K562 (cell line): ENCODE measurements around the gene PTRH2. TPM values are rescaled to one million over a fixed set of nuclear protein-coding genes. Genes with fewer than 3 reads are reported as not detected.

Experiments used
- ATAC-seq: fragments of 200-7000 bp; cut with Tn5 transposase; 3 replicates; pipeline ENCODE4 v1.9.1; 2020; ENCODE audit warnings: moderate library complexity
- Bru-seq: library from RNA; stranded (reverse); fragments of 400-500 nt; gene quantifications from one replicate; lab custom pipeline; 2021; lab: Mats Ljungman, UMichigan
- BruChase-seq, 2 experiments: library from RNA; stranded (reverse); fragments of 400-500 nt; gene quantifications; one replicate each; lab custom pipeline; 2021; lab: Mats Ljungman, UMichigan
- BruUV-seq: library from RNA; stranded (reverse); fragments of 400-500 nt; replicated peaks from 2 replicates; lab custom pipeline; 2021; lab: Mats Ljungman, UMichigan
- CTCF ChIA-PET: fragments of 300-600 bp; formaldehyde crosslinking; extraction: SDS; loops from one replicate; lab custom pipeline; 2021; ENCODE audit warnings: low intra/inter-chr PET ratio; lab: Yijun Ruan, JAX
- POLR2A ChIA-PET: fragments of 300-600, 350-650 bp; sonication (Branson Sonifier 250); formaldehyde crosslinking; extraction: SDS; loops from one replicate; lab custom pipeline; 2021; ENCODE audit warnings: antibody characterized with exemption, inconsistent platforms; lab: Yijun Ruan, JAX
- DNase-seq, 4 experiments: peaks; one replicate each; pipeline versions ENCODE4 v3.0.0 to v3.0.0-alpha.2; 2011 to 2018; ENCODE audit warnings: low spot score in 3 of 4, mixed read lengths in 3 of 4; ENCODE audit errors: extremely low read depth in 1 of 4
- FAIRE-seq: peaks from 2 replicates; lab custom pipeline; 2011; peaks lifted over from hg19 to GRCh38; lab: Jason Lieb, UNC
- H2AFZ ChIP-seq: 2 replicates; pipeline ENCODE4 v1.6.0; 2011; ENCODE audit warnings: low read depth, low read length, control low read depth, inconsistent platforms
- H3K27ac ChIP-seq: fragments of 200-600 bp; 3 replicates; pipeline ENCODE4 v1.8.0; 2011; ENCODE audit warnings: low read depth, mild to moderate bottlenecking, control low read depth, inconsistent platforms, low read length, moderate library complexity, mixed read lengths; ENCODE audit errors: extremely low read depth
- H3K27me3 ChIP-seq, 2 experiments: fragments of 300-600 bp in 1 of 2; 2 replicates in 1 of 2; 3 replicates in 1 of 2; pipeline versions ENCODE4 v1.6.0 to v1.8.0; 2011; ENCODE audit warnings: inconsistent platforms in 2 of 2, low read length in 2 of 2, mild to moderate bottlenecking in 1 of 2, mixed read lengths in 1 of 2, moderate library complexity in 1 of 2; ENCODE audit not compliant: control insufficient read depth in 2 of 2, insufficient read depth in 2 of 2
- H3K36me3 ChIP-seq: fragments of 300-600 bp; 3 replicates; pipeline ENCODE4 v1.8.0; 2011; ENCODE audit warnings: mild to moderate bottlenecking, low read length, inconsistent platforms; ENCODE audit not compliant: control insufficient read depth, insufficient read depth
- H3K4me1 ChIP-seq, 2 experiments: fragments of 200-600 bp in 1 of 2; replicated peaks in 1 of 2; 2 replicates in 1 of 2; 3 replicates in 1 of 2; pipeline versions ENCODE4 v1.5.1 to v1.8.0; 2011; ENCODE audit warnings: inconsistent platforms in 2 of 2, low read length in 2 of 2, mild to moderate bottlenecking in 1 of 2, mixed read lengths in 1 of 2, moderate library complexity in 1 of 2; ENCODE audit not compliant: control insufficient read depth in 2 of 2, insufficient read depth in 2 of 2
- H3K4me2 ChIP-seq: 2 replicates; pipeline ENCODE4 v1.6.1; 2011; ENCODE audit warnings: low read length, control low read depth, inconsistent platforms, mixed read lengths; ENCODE audit not compliant: insufficient read depth
- H3K4me3 ChIP-seq: fragments of 200-600 bp; sonication (generic), shearing (Covaris generic); 2 replicates; pipeline ENCODE4 v1.5.1; 2016; ENCODE audit warnings: control low read depth, inconsistent platforms
- H3K79me2 ChIP-seq: fragments of 200-600 bp; 3 replicates; pipeline ENCODE4 v1.8.0; 2011; ENCODE audit warnings: low read length, inconsistent platforms; ENCODE audit not compliant: control insufficient read depth, insufficient read depth
- H3K9ac ChIP-seq, 2 experiments: 2 replicates each; pipeline versions ENCODE4 v1.6.0 to v1.6.1; 2011; ENCODE audit warnings: low read depth in 2 of 2, low read length in 2 of 2, control low read depth in 1 of 2, inconsistent platforms in 1 of 2, mild to moderate bottlenecking in 1 of 2, mixed read lengths in 1 of 2; ENCODE audit not compliant: insufficient read depth in 1 of 2
- H3K9me1 ChIP-seq: one replicate; pipeline ENCODE4 v1.6.0; 2011; ENCODE audit warnings: inconsistent platforms, mild to moderate bottlenecking, low read length, moderate library complexity; ENCODE audit not compliant: control insufficient read depth, insufficient read depth
- H3K9me3 ChIP-seq: replicated peaks from 2 replicates; pipeline ENCODE4 v1.5.1; 2011; ENCODE audit warnings: low read depth, low read length, inconsistent platforms; ENCODE audit not compliant: control insufficient read depth, insufficient read depth
- H4K20me1 ChIP-seq: replicated peaks from 2 replicates; pipeline ENCODE4 v1.6.1; 2011; ENCODE audit warnings: low read length, inconsistent platforms, mixed read lengths; ENCODE audit not compliant: control insufficient read depth, insufficient read depth
- ESRRA ChIP-seq: fragments of 450-650 bp; IDR thresholded peaks from 2 replicates; pipeline ENCODE4 v1.6.1; 2014; ENCODE audit warnings: low read depth, mild to moderate bottlenecking, moderate library complexity, borderline replicate concordance
- HMG20A ChIP-seq: fragments of 450-650 bp; formaldehyde crosslinking; conservative IDR thresholded peaks from 2 replicates; pipeline ENCODE4 v1.4.0; 2020; ENCODE audit warnings: mild to moderate bottlenecking, mixed read lengths
- KLF6 ChIP-seq: fragments of 250-450 bp; sonication (Bioruptor Pico); IDR thresholded peaks from 2 replicates; pipeline ENCODE4 v1.4.0; 2020; ENCODE audit warnings: mild to moderate bottlenecking, moderate library complexity, borderline replicate concordance
- MAFF ChIP-seq: IDR thresholded peaks from 2 replicates; pipeline ENCODE4 v1.6.1; 2012; ENCODE audit warnings: low read length, improper control_type of control experiment
- MCM3 ChIP-seq: fragments of 450-650 bp; IDR thresholded peaks from 2 replicates; pipeline ENCODE4 v1.6.1; 2016
- MEIS2 ChIP-seq: fragments of 450-650 bp; IDR thresholded peaks from 2 replicates; pipeline ENCODE4 v1.6.1; 2014; ENCODE audit warnings: mild to moderate bottlenecking; ENCODE audit not compliant: partially characterized antibody
- NRF1 ChIP-seq, 2 experiments: fragments of 450-650 bp; IDR thresholded peaks in 1 of 2; conservative IDR thresholded peaks in 1 of 2; 2 replicates each; pipeline ENCODE4 v1.6.1; 2014; ENCODE audit warnings: mild to moderate bottlenecking in 2 of 2
- SRF ChIP-seq, 2 experiments: fragments of 250-450, 450-650 bp in 1 of 2; sonication (Bioruptor Pico) in 1 of 2; sonication (generic) in 1 of 2; formaldehyde crosslinking; IDR thresholded peaks; 2 replicates each; pipeline versions ENCODE4 v1.5.0 to v1.5.1; 2020 to 2022; ENCODE audit warnings: mild to moderate bottlenecking in 1 of 2, missing genetic modification reagents in 1 of 2
- TCF3 ChIP-seq: sonication (generic); formaldehyde crosslinking; IDR thresholded peaks from 2 replicates; pipeline ENCODE4 v1.4.0; 2020; ENCODE audit warnings: mild to moderate bottlenecking, missing genetic modification reagents
- ZNF431 ChIP-seq: sonication (generic); formaldehyde crosslinking; IDR thresholded peaks from 2 replicates; pipeline ENCODE4 v1.8.0; 2022; ENCODE audit warnings: mild to moderate bottlenecking, missing genetic modification reagents
- WGBS: fragments of 100-300 bp; shearing (Covaris generic); methylation state at CpG from one replicate; pipeline ENCODE4 v1.1.6; 2016; ENCODE audit warnings: low coverage, mixed read lengths; ENCODE audit not compliant: insufficient coverage; ENCODE audit errors: missing lambda C conversion rate; 5-methylcytosine and 5-hydroxymethylcytosine counted together
- in situ Hi-C: fragments of 300-500 bp; cut with MboI; formaldehyde crosslinking; loops from 4 replicates; pipeline ENCODE4 v1.15.0; 2018; ENCODE audit warnings: inconsistent platforms, mixed read lengths
- intact Hi-C: fragments of 100-400 bp; cut with micrococcal nuclease; formaldehyde crosslinking; loops from 2 replicates; pipeline ENCODE4 v1.14.2; 2022
- long read RNA-seq, 3 experiments: library from polyadenylated mRNA in 2 of 3; library from RNA in 1 of 3; unstranded in 2 of 3; stranded (forward) in 1 of 3; transcript quantifications; one replicate each; pipeline ENCODE4 v2.0.0, GENCODE V29; 2019 to 2022
- polyA minus RNA-seq, 3 experiments: library from RNA; depleted of rRNA, polyadenylated mRNA; stranded (reverse); fragments of >200 nt; gene quantifications; 2 replicates each; pipeline ENCODE4 v1.2.3, GENCODE V29; 2011
- polyA plus RNA-seq, 8 experiments: library from polyadenylated mRNA; depleted of rRNA in 4 of 8; stranded (reverse) in 5 of 8; unstranded in 3 of 8; fragments of >200 nt; fragmentation: Nextera tagmentation in 2 of 8; fragmentation: Illumina TruSeq in 1 of 8; extraction: Ambion mirVana in 2 of 8; extraction: Trizol in 1 of 8; gene quantifications; 2 replicates each; pipeline versions ENCODE4 v1.2.1 to v1.2.3, GENCODE V29; 2011 to 2014; ENCODE audit warnings: inconsistent platforms in 1 of 8, missing spikeins in 1 of 8
- total RNA-seq, 7 experiments: library from RNA; depleted of rRNA in 6 of 7; stranded (reverse); fragments of >200 nt in 6 of 7; fragmentation: Illumina TruSeq in 2 of 7; extraction: Trizol in 2 of 7; gene quantifications; 2 replicates each; pipeline versions ENCODE4 v1.2.1 to v1.2.3, GENCODE V29; 2011 to 2021; ENCODE audit warnings: low replicate concordance in 1 of 7
- TF ChIP-seq, protein P1 (sequence below), 2 experiments: IDR thresholded peaks; 2 replicates each; pipeline ENCODE4 v1.6.1; 2011; ENCODE audit warnings: borderline replicate concordance in 1 of 2, control low read depth in 1 of 2, low read depth in 1 of 2, low read length in 1 of 2, mild to moderate bottlenecking in 1 of 2, mixed read lengths in 1 of 2, moderate library complexity in 1 of 2; ENCODE audit not compliant: insufficient read depth in 1 of 2, insufficient read length in 1 of 2, poor library complexity in 1 of 2, severe bottlenecking in 1 of 2; ENCODE audit errors: extremely low read depth in 1 of 2

Gene PTRH2
- total RNA-seq (2011; cell fraction: chromatin; rRNA removed; ENCODE audit: low replicate concordance), result 97.2 and 167 TPM in 2 replicates
- total RNA-seq (2011; cell fraction: nucleolus; rRNA removed), result 101 and 115 TPM in 2 replicates
- 104 and 130 TPM in 2 replicates for total RNA-seq (2011; cell fraction: nucleoplasm; rRNA removed)
- total RNA-seq (2014; rRNA removed) (81.0 and 92.0 TPM in 2 replicates), total RNA-seq (2014; rRNA removed; fragmentation: Illumina TruSeq; extraction: Trizol) (63.1 and 67.5 TPM in 2 replicates), total RNA-seq (2015; rRNA removed; fragmentation: Illumina TruSeq; extraction: Trizol) (50.0 and 57.3 TPM in 2 replicates), total RNA-seq (2021) (53.1 and 62.8 TPM in 2 replicates), polyA plus RNA-seq (2011; rRNA removed) (119 and 170 TPM in 2 replicates), polyA plus RNA-seq (2014; fragmentation: Illumina TruSeq; extraction: Trizol) (110 and 128 TPM in 2 replicates), polyA plus RNA-seq (2014; fragmentation: Nextera tagmentation; extraction: Ambion mirVana) (100 to 1,000 TPM; 195 to 210 TPM), polyA plus RNA-seq (2014; rRNA removed) (126 and 138 TPM in 2 replicates), polyA minus RNA-seq (2011; rRNA and poly(A)+ RNA removed) (100 and 107 TPM in 2 replicates), Bru-seq, nascent RNA (percentile 98 among the genes with signal in this experiment), BruChase-seq, experiment 1, labeled RNA remaining after a 2-hour chase (percentile 98 among the genes with signal in this experiment), BruChase-seq, experiment 2, labeled RNA remaining after a 6-hour chase (percentile 97 among the genes with signal in this experiment)
- 54.3 and 74.9 TPM in 2 replicates for polyA plus RNA-seq (2011; cell fraction: cytosol; rRNA removed)
- 54.9 and 70.7 TPM in 2 replicates for polyA plus RNA-seq (2011; cell fraction: nucleus; rRNA removed)
- polyA plus RNA-seq (2012), result 42.1 and 83.3 TPM in 2 replicates
- polyA minus RNA-seq (2011; cell fraction: cytosol; rRNA and poly(A)+ RNA removed), result 16.6 and 22.3 TPM in 2 replicates
- 18.0 and 34.2 TPM in 2 replicates for polyA minus RNA-seq (2011; cell fraction: nucleus; rRNA and poly(A)+ RNA removed)
- long read RNA-seq, experiment 1, full-length matches to known transcripts, result 133 of 163 reads
- long read RNA-seq, experiment 1, partial matches to known transcripts, result 3 of 163 reads
- long read RNA-seq, experiment 1, other reads (novel, unspliced or antisense), result 27 of 163 reads
- long read RNA-seq, experiment 2, full-length matches to known transcripts, result 86 of 104 reads
- long read RNA-seq, experiment 2, partial matches to known transcripts, result 5 of 104 reads
- long read RNA-seq, experiment 2, other reads (novel, unspliced or antisense), result 13 of 104 reads
- long read RNA-seq, experiment 3, full-length matches to known transcripts, result 107 of 116 reads
- long read RNA-seq, experiment 3, partial matches to known transcripts, result 3 of 116 reads
- long read RNA-seq, experiment 3, other reads (novel, unspliced or antisense), result 6 of 116 reads

DNA sequence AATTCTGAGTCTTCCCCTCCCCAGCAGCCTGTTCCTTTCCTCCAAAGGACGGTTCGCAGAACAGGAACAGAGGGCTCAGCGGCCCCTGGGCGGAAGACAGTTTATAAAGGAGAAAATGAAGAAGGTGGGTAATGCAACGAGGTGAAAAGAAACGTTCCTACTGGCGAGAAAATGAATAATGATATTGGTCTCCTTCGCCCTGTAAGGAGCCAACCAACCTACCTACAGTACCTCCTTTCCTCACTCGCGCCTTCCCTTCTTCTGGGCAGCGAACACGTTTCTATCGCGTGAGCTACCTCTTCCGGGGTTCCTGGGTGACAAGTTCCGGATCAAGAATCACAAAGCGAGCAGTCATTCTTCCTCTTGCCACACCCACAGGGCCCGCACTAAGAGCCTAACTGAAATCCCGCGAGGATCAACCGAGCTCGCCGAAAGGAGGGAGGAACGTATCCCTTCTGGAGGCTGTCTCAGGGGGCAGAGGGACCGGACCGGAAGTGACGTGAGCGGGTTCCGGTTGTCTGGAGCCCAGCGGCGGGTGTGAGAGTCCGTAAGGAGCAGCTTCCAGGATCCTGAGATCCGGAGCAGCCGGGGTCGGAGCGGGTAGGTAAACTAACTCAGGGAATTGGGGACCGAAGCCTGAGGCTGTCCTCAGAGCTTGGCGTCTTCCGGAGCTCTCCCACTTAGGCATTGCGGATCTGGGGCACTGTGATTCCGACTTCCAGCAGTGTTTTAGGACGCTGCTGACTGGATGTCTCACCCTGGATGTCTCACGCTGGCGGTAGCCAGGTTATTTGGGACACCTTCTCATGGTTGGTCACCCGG, at the start of gene PTRH2, which contains the start of gene VMP1:
TSS of gene PTRH2 (minus strand) at position 282 of the 822 bp plus-strand sequence. CDS start 9,452 bp downstream, outside the sequence.
TSS of gene VMP1 (plus strand) at position 506 of the 822 bp plus-strand sequence. CDS start 23,793 bp downstream, outside the sequence.
- peak within 1 kb of the TSS; percentile 91 for H2AFZ ChIP-seq
- peak within 1 kb of the TSS; percentile 92 for H3K4me3 ChIP-seq
- WGBS, result under 1% methylated on average over 45 of the region's 45 CpGs
- ATAC-seq, result peak; percentile 93
- H3K27me3 ChIP-seq, result no peaks in the 10 kb centered on the region
- peaks cover 14% of the 10 kb centered on the region for H4K20me1 ChIP-seq
- in situ Hi-C loops, result no loop called here
- intact Hi-C loops, result loop anchor here (2.0 to 5.0 kb wide), 2 partner anchors 23 to 130 kb away; no protein-coding TSS in a partner anchor
- H3K9ac ChIP-seq, result peak within 1 kb of the TSS; percentile 95 to 100
- H3K4me1 ChIP-seq, result peaks cover 13 to 17% of the 10 kb centered on the region in 2 experiments; a peak in 3 of 5 replicates
- BruUV-seq, result TSS peak; percentile 66
- H3K36me3 ChIP-seq, result peaks cover 33% of the 10 kb centered on the region
- H3K79me2 ChIP-seq, result peaks cover 98% of the 10 kb centered on the region
- H3K9me1 ChIP-seq, result no peaks in the 10 kb centered on the region
- peak within 1 kb of the TSS; percentile 95 for H3K4me2 ChIP-seq
- DNase-seq, result peak; percentile 94 to 99 (median 96)
- POLR2A ChIA-PET, result interaction anchor here (0.5 to 1.9 kb wide), 20 partner anchors 9 to 939 kb away, joined by 3 to 10 read pairs (median 3); partner anchors contain the start of gene CLTC
- CTCF ChIA-PET, result no interaction called here
- FAIRE-seq, result peak; percentile 98
- H3K9me3 ChIP-seq, result no peaks in the 10 kb centered on the region
- H3K27ac ChIP-seq, result peak within 1 kb of the TSS; percentile 99
- TF ChIP-seq MCM3 (no peak), TCF3 (peak; percentile 3; the same call in 1 of the 2 replicates), SRF (CRISPR knock-in tag; IDR thresholded peaks at IDR 0.05) (peak in 1 of 2 experiments; percentile 42; a peak in 1 of 4 replicates), NRF1 (conservative IDR thresholded peaks at IDR 0.05 in 1 of 2, IDR thresholded peaks at IDR 0.05 in 1 of 2) (peak; percentile 52 to 63), ESRRA (peak; percentile 16; the same call in 1 of the 2 replicates), HMG20A (CRISPR knock-in tag) (no peak), KLF6 (CRISPR knock-in tag) (peak; percentile 29; the same call in 1 of the 2 replicates), ZNF431 (CRISPR knock-in tag) (0 out of 2 replicates have a peak, but pooled peaks have one; percentile 11), MEIS2 (peak; percentile 32), MAFF (peak; percentile 72)
- TF ChIP-seq, protein P1, sequence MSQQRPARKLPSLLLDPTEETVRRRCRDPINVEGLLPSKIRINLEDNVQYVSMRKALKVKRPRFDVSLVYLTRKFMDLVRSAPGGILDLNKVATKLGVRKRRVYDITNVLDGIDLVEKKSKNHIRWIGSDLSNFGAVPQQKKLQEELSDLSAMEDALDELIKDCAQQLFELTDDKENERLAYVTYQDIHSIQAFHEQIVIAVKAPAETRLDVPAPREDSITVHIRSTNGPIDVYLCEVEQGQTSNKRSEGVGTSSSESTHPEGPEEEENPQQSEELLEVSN (IDR thresholded peaks at IDR 0.05; ENCODE audit: borderline replicate concordance in 1 of 2, extremely low read depth in 1 of 2, insufficient read depth in 1 of 2, insufficient read length in 1 of 2, low read depth in 1 of 2, low read length in 1 of 2, poor library complexity in 1 of 2, severe bottlenecking in 1 of 2), result peak; percentile 28 to 76
